Gastrocnemius medialis (tissue), 4 donors: ENCODE data around the gene CHAF1A.

Experiments
- POLR2A ChIP-seq, 2 donors: fragments of 450-650 bp; IDR thresholded peaks; one replicate each; pipeline ENCODE4 v1.6.1; 2017; ENCODE audit warnings: antibody characterized with exemption in 2 of 2, mild to moderate bottlenecking in 2 of 2, moderate library complexity in 2 of 2
- TF ChIP-seq, protein P1 (sequence below), 5 experiments: fragments of 450-650 bp in 3 of 5; fragments of 200-600 bp in 2 of 5; sonication (generic) in 2 of 5; IDR thresholded peaks in 4 of 5; conservative IDR thresholded peaks in 1 of 5; 1 replicate in 4 of 5; 2 replicates in 1 of 5; pipeline ENCODE4 v1.5.1; 2016 to 2019; ENCODE audit warnings: antibody characterized with exemption in 5 of 5, mild to moderate bottlenecking in 3 of 5, moderate library complexity in 3 of 5

DNA sequence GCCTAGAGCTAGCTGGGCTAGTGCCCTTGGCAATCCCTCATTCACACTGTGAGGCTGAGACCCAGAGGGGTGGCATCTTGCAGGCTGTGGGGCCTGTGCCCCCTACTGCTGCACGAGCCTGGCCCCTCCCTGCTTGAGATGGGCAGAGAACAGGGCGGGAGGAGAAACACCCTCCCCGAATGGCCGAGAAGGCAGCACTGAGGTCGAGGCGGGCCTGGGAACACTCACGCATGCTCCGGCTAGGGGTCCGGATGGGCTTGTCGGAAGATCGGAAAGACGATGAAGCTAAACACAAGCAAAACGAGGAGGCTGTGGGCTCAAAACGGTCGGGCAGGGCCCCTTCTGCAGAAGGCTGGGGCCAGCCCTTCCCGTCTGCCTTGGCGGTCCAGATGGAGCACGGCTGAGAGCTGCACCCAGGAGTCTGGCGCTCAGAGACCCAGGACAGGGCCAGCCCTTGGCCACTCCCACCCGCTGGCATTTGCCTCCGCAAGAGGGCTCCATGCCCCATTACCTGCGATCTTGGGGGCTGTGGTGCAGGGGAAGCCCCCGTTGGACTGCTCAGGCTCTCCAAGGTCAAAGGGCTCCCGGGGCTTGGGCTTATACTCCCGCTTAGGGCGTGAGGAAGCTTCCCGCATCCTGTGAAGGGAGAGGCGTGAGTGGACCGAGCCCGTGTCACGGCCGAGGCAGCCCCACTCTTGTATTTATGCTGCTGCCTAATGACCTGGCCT, 40.2 kb upstream of the CHAF1A start:
- TF ChIP-seq, protein P1, sequence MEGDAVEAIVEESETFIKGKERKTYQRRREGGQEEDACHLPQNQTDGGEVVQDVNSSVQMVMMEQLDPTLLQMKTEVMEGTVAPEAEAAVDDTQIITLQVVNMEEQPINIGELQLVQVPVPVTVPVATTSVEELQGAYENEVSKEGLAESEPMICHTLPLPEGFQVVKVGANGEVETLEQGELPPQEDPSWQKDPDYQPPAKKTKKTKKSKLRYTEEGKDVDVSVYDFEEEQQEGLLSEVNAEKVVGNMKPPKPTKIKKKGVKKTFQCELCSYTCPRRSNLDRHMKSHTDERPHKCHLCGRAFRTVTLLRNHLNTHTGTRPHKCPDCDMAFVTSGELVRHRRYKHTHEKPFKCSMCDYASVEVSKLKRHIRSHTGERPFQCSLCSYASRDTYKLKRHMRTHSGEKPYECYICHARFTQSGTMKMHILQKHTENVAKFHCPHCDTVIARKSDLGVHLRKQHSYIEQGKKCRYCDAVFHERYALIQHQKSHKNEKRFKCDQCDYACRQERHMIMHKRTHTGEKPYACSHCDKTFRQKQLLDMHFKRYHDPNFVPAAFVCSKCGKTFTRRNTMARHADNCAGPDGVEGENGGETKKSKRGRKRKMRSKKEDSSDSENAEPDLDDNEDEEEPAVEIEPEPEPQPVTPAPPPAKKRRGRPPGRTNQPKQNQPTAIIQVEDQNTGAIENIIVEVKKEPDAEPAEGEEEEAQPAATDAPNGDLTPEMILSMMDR (IDR thresholded peaks at IDR 0.05 in 4 of 5, conservative IDR thresholded peaks at IDR 0.05 in 1 of 5) = no peak
- TF ChIP-seq POLR2A (IDR thresholded peaks at IDR 0.05) = no peak
